Measurements from ENCODE around the gene GYG2.

GYG2 gene

GRCh38 chrX:2819345-2820135, 9.2 kb upstream of the GYG2 start:
- no peak for DNase-seq

- DNase-seq: no peak
These were observed 8.5 kb upstream of the GYG2 start for GRCh38 chrX:2820136-2820771.

GRCh38 chrX:2823795-2824386, 4.8 kb upstream of the GYG2 start:
- DNase-seq: no peak

GRCh38 chrX:2824886-2825285, 3.8 kb upstream of the GYG2 start:
- no peak for DNase-seq

GRCh38 chrX:2828959-2829411, 255 bp downstream of the GYG2 start:
- no peak for DNase-seq

GRCh38 chrX:2829469-2830246, 928 bp downstream of the GYG2 start:
- no peak for DNase-seq

GRCh38 chrX:2831471-2832228, 2.9 kb downstream of the GYG2 start:
- DNase-seq: no peak

GRCh38 chrX:2837961-2838360, 9.2 kb downstream of the GYG2 start:
- DNase-seq: no peak

GRCh38 chrX:2840961-2841360, 12.2 kb downstream of the GYG2 start:
- no peak for DNase-seq

- no peak for DNase-seq
These were observed 12.8 kb downstream of the GYG2 start for GRCh38 chrX:2841537-2841936.

GRCh38 chrX:2846992-2847391, 18.3 kb downstream of the GYG2 start:
- no peak for DNase-seq

GRCh38 chrX:2848871-2849301, 20.2 kb downstream of the GYG2 start:
- DNase-seq: no peak

- DNase-seq: no peak
These were observed 26.2 kb downstream of the GYG2 start for GRCh38 chrX:2854918-2855317.

GRCh38 chrX:2855761-2856160, 27.0 kb downstream of the GYG2 start:
- DNase-seq: no peak

GRCh38 chrX:2857566-2857965, 28.8 kb downstream of the GYG2 start:
- no peak for DNase-seq

GRCh38 chrX:2859197-2859797, 30.6 kb downstream of the GYG2 start:
- no peak for DNase-seq

GRCh38 chrX:2862404-2862803, 33.7 kb downstream of the GYG2 start:
- DNase-seq: no peak

- no peak for DNase-seq
These were observed 34.9 kb downstream of the GYG2 start for GRCh38 chrX:2863646-2864045.

GRCh38 chrX:2867206-2867605, 38.5 kb downstream of the GYG2 start:
- no peak for DNase-seq

- DNase-seq: no peak
These were observed 41.9 kb downstream of the GYG2 start for GRCh38 chrX:2870650-2871049.

- DNase-seq: no peak
These were observed 43.1 kb downstream of the GYG2 start for GRCh38 chrX:2871831-2872230.

GRCh38 chrX:2872671-2873277, 44.0 kb downstream of the GYG2 start:
- no peak for DNase-seq

All from NCI-H2081 treated with DMSO at 0.1 percent for 48 hours (cell line).